AG04449 (cell line): ENCODE results near the gene TM9SF4.

Source experiments
- CTCF ChIA-PET: fragments of 350-600 bp; formaldehyde crosslinking; extraction: SDS; loops from one replicate; lab custom pipeline; 2021; ENCODE audit warnings: antibody characterized with exemption; lab: Yijun Ruan, JAX
- POLR2A ChIA-PET: fragments of 400-600, 350-600 bp; formaldehyde crosslinking; extraction: SDS; loops from one replicate; lab custom pipeline; 2020; ENCODE audit warnings: antibody characterized with exemption, inconsistent platforms; lab: Yijun Ruan, JAX
- DNase-seq: peaks from one replicate; pipeline ENCODE4 v3.0.0-alpha.2; 2010; ENCODE audit warnings: low read depth, low spot score
- H3K4me3 ChIP-seq: 2 replicates; pipeline ENCODE4 v1.5.1; 2011; ENCODE audit warnings: low read depth, mild to moderate bottlenecking, control low read depth, low read length
- TF ChIP-seq, protein P1 (sequence below): IDR thresholded peaks from one replicate; pipeline ENCODE4 v1.5.1; 2011; ENCODE audit warnings: mild to moderate bottlenecking, moderate library complexity, low read length, control low read depth, inconsistent platforms; ENCODE audit not compliant: insufficient read depth; ENCODE audit errors: missing control alignments

Gene TM9SF4

DNA sequence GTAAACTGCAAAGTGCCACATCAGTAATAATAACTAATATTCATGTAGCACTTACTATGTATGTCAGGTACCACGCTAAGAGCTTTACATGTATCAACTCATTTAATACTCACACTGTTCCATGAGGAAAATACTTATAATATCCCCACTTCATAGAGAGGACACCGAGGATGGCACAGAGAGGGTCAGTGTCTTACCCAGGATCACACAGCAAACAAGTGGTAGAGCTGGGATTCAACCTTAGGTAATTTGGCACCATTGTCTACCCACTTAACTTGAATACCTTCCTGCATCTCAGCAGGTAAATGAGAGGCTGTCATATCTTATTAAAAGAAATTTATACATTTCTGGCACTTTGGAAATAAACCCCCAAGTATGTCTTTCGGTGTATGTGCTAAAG is 106.2 kb downstream of the TM9SF4 start:
- CTCF ChIA-PET: no interaction called here

DNA sequence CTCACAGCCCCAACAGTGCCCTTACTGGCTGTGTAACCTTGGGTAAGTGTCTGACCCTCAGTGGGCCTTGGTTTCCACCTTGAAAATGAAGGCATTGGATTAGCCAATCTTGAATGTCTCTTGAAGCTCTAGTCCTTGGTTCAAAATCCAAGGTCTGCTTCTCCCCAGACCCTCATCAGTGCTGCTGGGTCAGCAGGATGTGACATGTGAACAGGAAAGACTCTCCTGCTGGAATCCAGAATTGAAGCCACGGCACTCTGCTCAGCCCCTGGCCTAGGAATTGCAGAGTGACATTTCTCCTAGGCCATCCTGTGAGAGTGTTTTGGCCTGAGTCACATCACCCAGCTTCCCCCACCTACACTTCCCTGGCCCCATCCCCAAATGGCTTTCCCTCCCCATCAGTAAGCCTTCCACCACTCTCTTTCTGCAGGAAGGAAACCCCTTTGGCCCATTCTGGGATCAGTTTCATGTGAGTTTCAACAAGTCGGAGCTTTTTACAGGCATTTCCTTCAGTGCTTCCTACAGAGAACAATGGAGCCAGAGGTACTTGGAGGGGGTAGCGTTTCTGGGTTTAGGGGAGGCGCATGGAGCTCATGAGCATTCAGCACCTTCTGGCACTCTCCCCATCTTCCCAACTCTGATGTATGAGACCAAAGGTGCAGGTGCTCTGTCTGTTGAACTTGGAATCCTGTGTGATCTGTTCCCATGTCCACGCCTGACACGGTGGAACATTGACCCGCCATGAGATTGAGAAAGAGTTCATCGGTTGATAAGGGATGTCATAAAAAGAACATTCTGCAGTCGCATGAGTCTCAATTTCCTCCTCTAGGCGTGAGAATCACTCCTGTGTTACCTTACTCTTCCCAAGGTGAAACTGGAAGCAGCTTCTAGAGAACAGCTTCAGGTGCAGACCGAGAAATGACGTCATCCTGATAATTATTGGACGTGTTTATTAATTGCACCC is 106.9 kb downstream of the TM9SF4 start:
- ChIA-PET CTCF (no interaction called here), POLR2A (interaction anchor here (0.6 kb wide), 1 partner anchor 12 kb away, joined by 3 read pairs; no protein-coding TSS in a partner anchor)
- TF ChIP-seq, protein P1, sequence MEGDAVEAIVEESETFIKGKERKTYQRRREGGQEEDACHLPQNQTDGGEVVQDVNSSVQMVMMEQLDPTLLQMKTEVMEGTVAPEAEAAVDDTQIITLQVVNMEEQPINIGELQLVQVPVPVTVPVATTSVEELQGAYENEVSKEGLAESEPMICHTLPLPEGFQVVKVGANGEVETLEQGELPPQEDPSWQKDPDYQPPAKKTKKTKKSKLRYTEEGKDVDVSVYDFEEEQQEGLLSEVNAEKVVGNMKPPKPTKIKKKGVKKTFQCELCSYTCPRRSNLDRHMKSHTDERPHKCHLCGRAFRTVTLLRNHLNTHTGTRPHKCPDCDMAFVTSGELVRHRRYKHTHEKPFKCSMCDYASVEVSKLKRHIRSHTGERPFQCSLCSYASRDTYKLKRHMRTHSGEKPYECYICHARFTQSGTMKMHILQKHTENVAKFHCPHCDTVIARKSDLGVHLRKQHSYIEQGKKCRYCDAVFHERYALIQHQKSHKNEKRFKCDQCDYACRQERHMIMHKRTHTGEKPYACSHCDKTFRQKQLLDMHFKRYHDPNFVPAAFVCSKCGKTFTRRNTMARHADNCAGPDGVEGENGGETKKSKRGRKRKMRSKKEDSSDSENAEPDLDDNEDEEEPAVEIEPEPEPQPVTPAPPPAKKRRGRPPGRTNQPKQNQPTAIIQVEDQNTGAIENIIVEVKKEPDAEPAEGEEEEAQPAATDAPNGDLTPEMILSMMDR: no peak
- DNase-seq: no peak
- H3K4me3 ChIP-seq: no peak overlapping the region

More for the DNA sequence above, 106.2 kb downstream of the TM9SF4 start:
- DNase-seq: no peak
- TF ChIP-seq, protein P1: no peak
- H3K4me3 ChIP-seq: no peak overlapping the region
- POLR2A ChIA-PET: no interaction called here
